ENCODE measurements around the gene OOSP1.
"Not testable (repeated sequence)": the region's sequence is repeated elsewhere in the genome, so short reads cannot be mapped to it uniquely, and the experiment has no call there.

Gene OOSP1, protein sequence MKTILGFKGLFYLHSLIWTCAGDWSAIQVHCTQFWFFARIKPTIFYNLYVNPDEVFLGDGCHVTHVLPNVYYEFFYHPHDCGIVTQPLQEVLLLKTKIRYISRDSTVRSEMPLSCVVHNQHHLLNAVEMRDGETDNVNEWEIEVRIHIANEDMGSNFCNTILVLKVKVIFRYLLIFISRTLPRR

GRCh38 chr11:59938132-59938531 is at the start of gene OOSP1:
TSS of gene OOSP1 (plus strand) at chr11:59938432. CDS start at chr11:59938455, 23 bp downstream.
- no peak for DNase-seq

GRCh38 chr11:59891781-59892181 is 46.5 kb upstream of the OOSP1 start:
- no peak for DNase-seq

DNA sequence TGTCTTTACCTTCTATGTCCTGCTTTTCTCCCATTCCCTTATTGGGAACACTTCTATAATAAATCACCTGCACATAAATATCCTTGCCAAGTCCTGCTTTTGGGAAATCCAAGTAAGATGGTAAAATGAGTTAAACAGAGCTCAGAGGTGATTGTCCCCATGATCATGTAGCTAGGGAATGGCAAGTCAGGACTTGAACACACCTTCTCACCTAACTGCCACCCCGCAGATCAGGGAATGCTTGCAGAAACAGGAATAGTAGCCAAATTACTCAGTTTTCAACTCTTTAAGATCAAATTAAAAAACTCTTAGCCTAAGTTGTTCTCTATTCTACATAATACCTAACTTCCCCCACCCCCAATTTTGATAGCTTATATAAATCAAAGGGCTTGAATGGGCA is 43.6 kb upstream of the OOSP1 start:
- DNase-seq, result no peak

- DNase-seq, result no peak
Measured at GRCh38 chr11:59898046-59898445, 40.2 kb upstream of the OOSP1 start.

GRCh38 chr11:59898650-59899049 is 39.6 kb upstream of the OOSP1 start:
- DNase-seq, result no peak

- no peak for DNase-seq
Measured at GRCh38 chr11:59899532-59899931, 38.7 kb upstream of the OOSP1 start.

DNA sequence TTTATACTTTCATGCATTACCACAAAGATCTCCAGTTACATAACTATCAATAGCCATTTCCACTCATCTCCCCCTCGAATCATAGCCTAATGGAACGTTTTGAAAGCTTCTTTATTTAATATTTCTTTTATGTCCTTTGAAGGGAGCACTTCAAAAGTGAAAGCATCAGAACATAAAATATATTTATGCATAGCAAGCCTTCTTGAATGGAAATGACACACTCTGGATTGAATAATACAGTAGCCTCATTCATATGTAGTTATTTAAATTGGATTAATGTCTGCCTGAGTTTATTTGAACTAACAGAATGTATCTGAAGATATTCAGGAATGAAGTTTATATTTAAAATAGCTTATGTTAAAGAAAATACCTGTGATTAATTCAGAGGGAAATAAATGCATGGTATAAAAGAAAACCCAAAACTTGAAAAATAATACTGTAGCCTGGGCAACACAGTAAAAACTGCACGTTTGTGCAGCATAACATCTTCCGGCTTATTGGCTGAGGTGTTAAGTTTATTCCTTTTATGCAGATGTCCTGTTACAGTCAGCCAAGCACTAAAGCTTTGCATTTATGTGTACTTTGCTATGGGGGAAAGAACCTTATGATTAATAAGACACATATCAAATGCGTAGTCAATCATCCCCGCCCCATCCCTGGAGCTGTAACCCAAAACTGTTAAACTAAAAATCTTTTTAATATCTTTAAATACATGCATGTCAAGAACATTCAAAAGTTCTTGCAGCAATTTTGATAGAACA is 37.7 kb upstream of the OOSP1 start:
- no peak for DNase-seq

GRCh38 chr11:59901306-59901705 is 36.9 kb upstream of the OOSP1 start:
- no peak for DNase-seq

DNA sequence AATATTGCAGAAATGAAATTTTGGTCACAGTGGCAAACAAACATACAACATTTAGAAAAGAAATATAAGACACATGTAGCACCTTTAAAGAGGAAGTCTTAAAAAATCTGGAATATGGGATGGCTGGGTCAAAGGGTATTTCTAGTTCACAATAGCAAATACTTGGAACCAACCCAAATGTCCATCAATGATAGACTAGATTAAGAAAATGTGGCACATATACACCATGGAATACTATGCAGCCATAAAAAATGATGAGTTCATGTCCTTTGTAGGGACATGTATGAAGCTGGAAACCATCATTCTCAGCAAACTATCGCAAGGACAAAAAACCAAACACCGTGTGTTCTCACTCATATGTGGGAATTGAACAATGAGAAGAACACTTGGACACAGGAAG is 34.7 kb upstream of the OOSP1 start:
- not testable (repeated sequence) for DNase-seq

DNA sequence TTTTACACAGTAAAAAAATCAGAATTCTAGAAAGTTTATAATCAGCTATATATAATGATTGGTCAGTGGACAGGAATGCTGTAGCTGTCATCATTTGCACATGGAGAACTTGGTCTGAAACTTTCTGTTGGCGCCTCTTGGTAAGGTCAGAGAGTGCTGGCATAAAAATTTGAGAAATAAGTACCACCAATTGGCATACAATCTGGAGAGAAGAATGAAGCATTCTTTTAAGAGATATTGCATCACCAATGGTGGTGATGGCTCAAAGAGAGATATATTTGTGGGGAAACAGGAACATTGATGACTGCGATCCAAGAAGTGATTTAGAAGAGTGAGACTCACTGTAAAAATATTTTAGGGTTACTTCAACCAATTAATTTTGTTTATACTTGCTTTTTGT is 19.8 kb upstream of the OOSP1 start:
- DNase-seq, result no peak

GRCh38 chr11:59918987-59919589 is 19.1 kb upstream of the OOSP1 start:
- DNase-seq, result no peak

DNA sequence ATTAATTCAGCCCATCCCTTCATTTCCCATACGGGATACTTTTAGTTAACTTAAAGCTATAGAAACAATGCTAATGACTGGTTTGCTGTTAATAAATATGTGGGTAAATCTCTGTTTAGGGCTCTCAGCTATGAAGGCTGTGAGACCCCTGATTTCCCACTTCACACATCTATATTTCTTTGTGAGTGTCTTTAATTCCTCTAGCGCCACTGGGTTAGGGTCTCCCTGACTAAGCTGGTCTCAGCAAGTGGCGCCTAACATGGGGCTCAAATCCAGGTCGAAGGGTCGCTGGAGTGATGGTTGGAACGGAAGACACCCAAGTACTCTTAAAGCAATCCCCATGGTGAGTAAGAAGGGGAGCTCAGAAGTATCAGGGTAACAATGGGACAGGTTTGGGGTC is 14.4 kb upstream of the OOSP1 start:
- no peak for DNase-seq

GRCh38 chr11:59931688-59932087 is 6.5 kb upstream of the OOSP1 start:
- DNase-seq, result no peak

GRCh38 chr11:59938718-59939117 is 486 bp downstream of the OOSP1 start:
- no peak for DNase-seq

GRCh38 chr11:59939482-59939881 is 1.2 kb downstream of the OOSP1 start:
- DNase-seq, result no peak

GRCh38 chr11:59941091-59941490 is 2.9 kb downstream of the OOSP1 start:
- DNase-seq, result no peak

GRCh38 chr11:59943997-59944714 is 5.9 kb downstream of the OOSP1 start:
- DNase-seq, result no peak

DNA sequence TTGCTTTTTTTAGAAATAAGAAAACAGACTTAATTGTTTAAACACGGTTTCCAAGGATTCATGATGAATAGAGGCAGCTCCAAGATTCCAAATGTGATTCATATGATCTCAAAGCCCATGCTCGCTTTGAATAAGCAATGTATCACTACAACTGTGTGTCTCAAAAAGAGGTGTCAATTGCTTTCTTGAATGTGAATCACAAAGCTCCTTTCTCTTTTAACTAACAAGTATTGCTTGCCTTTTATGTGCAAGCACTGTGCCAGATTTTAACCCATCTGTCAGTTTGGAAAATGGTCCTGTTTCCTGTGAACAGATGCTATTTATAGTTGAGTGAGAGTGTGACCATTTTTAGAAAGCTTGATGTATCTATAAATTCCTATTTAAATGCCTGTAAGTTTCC is 6.5 kb downstream of the OOSP1 start:
- DNase-seq, result no peak

DNA sequence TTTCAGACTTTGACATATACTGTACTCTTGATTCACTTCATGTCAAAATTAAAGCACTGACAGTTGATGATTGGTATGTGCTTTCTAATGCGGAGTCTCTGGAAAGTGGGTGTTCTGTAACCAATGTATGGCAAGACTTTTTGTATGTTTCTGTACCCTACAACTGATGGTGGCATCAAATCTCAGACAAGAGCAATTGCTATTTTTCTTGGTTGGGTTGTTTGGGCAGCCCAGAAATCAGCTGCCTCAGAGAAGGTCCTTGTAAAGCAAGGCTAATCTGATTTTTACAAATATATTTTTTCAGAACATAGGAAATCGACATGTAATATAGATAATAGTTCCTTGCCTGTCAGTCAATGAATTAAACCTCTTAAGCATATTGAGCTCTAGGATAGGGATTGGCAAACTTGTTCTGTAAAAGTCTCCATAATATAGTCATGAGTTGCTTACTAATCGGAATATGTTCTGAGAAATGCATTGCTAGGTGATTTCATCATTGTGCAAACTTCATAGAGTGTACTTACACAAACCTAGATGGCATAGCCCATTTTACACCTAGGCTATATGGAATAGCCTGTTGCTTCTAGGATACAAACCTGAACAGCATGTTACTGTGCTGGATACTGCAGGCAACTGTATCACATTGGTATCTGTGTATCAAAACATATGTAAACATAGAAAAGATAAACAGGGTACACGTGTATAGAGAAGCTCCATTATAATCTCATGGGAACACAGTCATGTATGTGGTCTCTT is 15.4 kb downstream of the OOSP1 start:
- no peak for DNase-seq

- DNase-seq, result no peak
Measured at GRCh38 chr11:59954219-59954847, 16.1 kb downstream of the OOSP1 start.

DNA sequence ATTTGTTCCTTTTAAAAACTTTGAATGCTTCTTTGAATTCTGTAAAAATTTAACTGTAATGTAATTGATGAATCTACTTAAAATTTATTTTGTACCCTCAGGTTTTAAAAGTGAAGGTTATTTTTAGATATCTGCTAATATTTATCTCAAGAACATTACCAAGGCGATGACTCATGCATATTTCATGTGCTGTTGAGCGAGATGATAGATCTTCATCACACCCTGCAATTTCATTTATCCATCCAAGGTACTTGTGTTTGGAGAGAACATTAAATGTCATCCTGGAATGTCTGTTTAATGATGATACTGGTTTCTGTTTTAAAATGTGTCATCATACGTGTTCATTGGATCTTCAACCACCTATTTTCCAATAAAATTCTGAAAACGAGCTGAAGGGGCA is 18.9 kb downstream of the OOSP1 start:
- DNase-seq, result no peak
